H9 (cell line): ENCODE measurements around the gene CD80. TPM values are rescaled to one million over a fixed set of nuclear protein-coding genes. Genes with fewer than 3 reads are reported as not detected.

Source experiments
- DNase-seq: peaks from one replicate; pipeline ENCODE4 v3.0.0-alpha.2; 2017
- H2AFZ ChIP-seq: one replicate; pipeline ENCODE4 v1.6.1; 2013; ENCODE audit warnings: mild to moderate bottlenecking, low read length, control low read depth, moderate library complexity
- H2AK5ac ChIP-seq: 2 replicates; pipeline ENCODE4 v1.6.1; 2013; ENCODE audit warnings: low read length, control low read depth, mixed read lengths; ENCODE audit not compliant: insufficient read length
- H2BK120ac ChIP-seq: one replicate; pipeline ENCODE4 v1.6.1; 2013; ENCODE audit warnings: low read depth, mild to moderate bottlenecking, low read length, control low read depth, inconsistent platforms; ENCODE audit not compliant: poor library complexity, severe bottlenecking
- H2BK12ac ChIP-seq: 2 replicates; pipeline ENCODE4 v1.6.1; 2013; ENCODE audit warnings: low read length, control low read depth, mixed read lengths, low read depth; ENCODE audit not compliant: insufficient read length
- H2BK15ac ChIP-seq: 2 replicates; pipeline ENCODE4 v1.6.1; 2013; ENCODE audit warnings: low read depth, low read length, control low read depth
- H2BK20ac ChIP-seq: one replicate; pipeline ENCODE4 v1.6.1; 2013; ENCODE audit warnings: low read depth, mild to moderate bottlenecking, low read length, control low read depth, inconsistent platforms; ENCODE audit not compliant: poor library complexity, severe bottlenecking
- H2BK5ac ChIP-seq: 2 replicates; pipeline ENCODE4 v1.6.1; 2013; ENCODE audit warnings: low read length, control low read depth, mixed read lengths; ENCODE audit not compliant: insufficient read length
- H3K14ac ChIP-seq: 2 replicates; pipeline ENCODE4 v1.6.1; 2013; ENCODE audit warnings: low read length, control low read depth; ENCODE audit not compliant: insufficient read depth
- H3K18ac ChIP-seq: 2 replicates; pipeline ENCODE4 v1.6.1; 2013; ENCODE audit warnings: low read depth, mild to moderate bottlenecking, mixed read lengths, low read length, control low read depth; ENCODE audit not compliant: insufficient read length
- H3K23ac ChIP-seq: 2 replicates; pipeline ENCODE4 v1.6.1; 2013; ENCODE audit warnings: low read length, control low read depth, mixed read lengths, low read depth; ENCODE audit not compliant: insufficient read length
- H3K23me2 ChIP-seq: 2 replicates; pipeline ENCODE4 v1.6.1; 2013; ENCODE audit warnings: low read depth, mild to moderate bottlenecking, mixed read lengths, low read length, control low read depth; ENCODE audit not compliant: insufficient read length, poor library complexity, severe bottlenecking
- H3K27ac ChIP-seq: 2 replicates; pipeline ENCODE4 v1.5.1; 2013; ENCODE audit warnings: low read length, control low read depth, mixed read lengths, low read depth; ENCODE audit not compliant: insufficient read length
- H3K27me3 ChIP-seq: 2 replicates; pipeline ENCODE4 v1.6.1; 2013; ENCODE audit warnings: low read length, control low read depth, inconsistent platforms; ENCODE audit not compliant: insufficient read depth
- H3K4ac ChIP-seq: 2 replicates; pipeline ENCODE4 v1.6.1; 2013; ENCODE audit warnings: low read depth, mild to moderate bottlenecking, control low read depth, inconsistent platforms, low read length, moderate library complexity
- H3K4me1 ChIP-seq: 2 replicates; pipeline ENCODE4 v1.6.1; 2013; ENCODE audit warnings: low read length, control low read depth, inconsistent platforms; ENCODE audit not compliant: insufficient read depth
- H3K4me2 ChIP-seq: 2 replicates; pipeline ENCODE4 v1.6.1; 2013; ENCODE audit warnings: low read length, control low read depth, mixed read lengths; ENCODE audit not compliant: insufficient read length, insufficient read depth
- H3K56ac ChIP-seq: 2 replicates; pipeline ENCODE4 v1.6.1; 2013; ENCODE audit warnings: low read depth, mild to moderate bottlenecking, mixed read lengths, low read length, control low read depth; ENCODE audit not compliant: insufficient read length
- H3K79me1 ChIP-seq: 2 replicates; pipeline ENCODE4 v1.6.1; 2013; ENCODE audit warnings: low read depth, mild to moderate bottlenecking, moderate library complexity, low read length, control low read depth, inconsistent platforms; ENCODE audit not compliant: insufficient read depth, poor library complexity, severe bottlenecking
- H3K79me2 ChIP-seq: 2 replicates; pipeline ENCODE4 v1.6.1; 2013; ENCODE audit warnings: low read length, control low read depth, inconsistent platforms; ENCODE audit not compliant: insufficient read depth
- H3K9ac ChIP-seq: 2 replicates; pipeline ENCODE4 v1.6.1; 2013; ENCODE audit warnings: low read length, control low read depth, mixed read lengths; ENCODE audit not compliant: insufficient read length; ENCODE audit errors: extremely low read depth
- H3K9me3 ChIP-seq: one replicate; pipeline ENCODE4 v1.6.1; 2013; ENCODE audit warnings: low read depth, low read length, inconsistent platforms; ENCODE audit not compliant: control insufficient read depth
- H3T11ph ChIP-seq: one replicate; pipeline ENCODE4 v1.6.1; 2013; ENCODE audit warnings: mild to moderate bottlenecking, low read length, control low read depth, inconsistent platforms
- H4K20me1 ChIP-seq: one replicate; pipeline ENCODE4 v1.6.1; 2013; ENCODE audit not compliant: control insufficient read depth, insufficient read length, insufficient read depth
- H4K5ac ChIP-seq: 2 replicates; pipeline ENCODE4 v1.6.1; 2013; ENCODE audit warnings: low read depth, mild to moderate bottlenecking, mixed read lengths, low read length, control low read depth; ENCODE audit not compliant: insufficient read length
- H4K8ac ChIP-seq: replicated peaks from 2 replicates; pipeline ENCODE4 v1.6.1; 2013; ENCODE audit warnings: low read length, control low read depth, mixed read lengths, low read depth; ENCODE audit not compliant: insufficient read length
- H4K91ac ChIP-seq: 2 replicates; pipeline ENCODE4 v1.6.1; 2013; ENCODE audit warnings: low read depth, mild to moderate bottlenecking, moderate library complexity, mixed read lengths, low read length, control low read depth; ENCODE audit not compliant: insufficient read length
- H3K27ac Mint-ChIP-seq, 3 experiments: 2 replicates in 2 of 3; 3 replicates in 1 of 3; pipeline ENCODE4 v1.8.0; 2020 to 2021; ENCODE audit warnings: mixed read lengths in 3 of 3, mild to moderate bottlenecking in 1 of 3, moderate library complexity in 1 of 3
- H3K27me3 Mint-ChIP-seq: 2 replicates; pipeline ENCODE4 v1.8.0; 2021; ENCODE audit warnings: low read depth, mild to moderate bottlenecking, moderate library complexity, mixed read lengths
- H3K36me3 Mint-ChIP-seq, 3 experiments: 2 replicates in 2 of 3; 3 replicates in 1 of 3; pipeline ENCODE4 v1.8.0; 2020 to 2021; ENCODE audit warnings: low read depth in 3 of 3, mixed read lengths in 3 of 3; ENCODE audit not compliant: insufficient read depth in 1 of 3
- H3K4me1 Mint-ChIP-seq, 2 experiments: 2 replicates each; pipeline ENCODE4 v1.8.0; 2020; ENCODE audit warnings: mixed read lengths in 2 of 2
- H3K4me3 Mint-ChIP-seq, 2 experiments: 2 replicates in 1 of 2; 3 replicates in 1 of 2; pipeline ENCODE4 v1.8.0; 2020 to 2021; ENCODE audit warnings: mild to moderate bottlenecking in 2 of 2, mixed read lengths in 2 of 2, moderate library complexity in 1 of 2
- H3K9me3 Mint-ChIP-seq, 2 experiments: 2 replicates in 1 of 2; 3 replicates in 1 of 2; pipeline ENCODE4 v1.8.0; 2020; ENCODE audit warnings: mild to moderate bottlenecking in 2 of 2, mixed read lengths in 2 of 2, moderate library complexity in 1 of 2
- CTCF ChIP-seq: fragments of 200-600 bp; sonication (generic); conservative IDR thresholded peaks from 3 replicates; pipeline ENCODE4 v1.8.0; 2021; ENCODE audit warnings: antibody characterized with exemption, mild to moderate bottlenecking
- WGBS: extraction: QIAGEN DNeasy Blood & Tissue Kit; methylation state at CpG from one replicate; pipeline ENCODE4 v1.1.7; 2013; ENCODE audit warnings: missing lambda C conversion rate, low lambda C conversion rate, mixed read lengths; ENCODE audit not compliant: insufficient read length; ENCODE audit errors: extremely low coverage; 5-methylcytosine and 5-hydroxymethylcytosine counted together
- total RNA-seq: library from RNA; stranded (reverse); gene quantifications from 2 replicates; pipeline ENCODE4 v1.2.1, GENCODE V29; 2021

CD80 gene
- total RNA-seq, 1 experiment from 2014 or later = not detected

GRCh38 chr3:119557192-119557876 lies 2.1 kb downstream of the CD80 start:
- H3K9me3 Mint-ChIP-seq = no peaks in the 10 kb centered on the region
- no peak overlapping the region for H4K8ac ChIP-seq
- H3K4me3 Mint-ChIP-seq = no peak overlapping the region
- no peak overlapping the region for H3K27ac Mint-ChIP-seq
- H3K23ac ChIP-seq = no peak overlapping the region
- H4K91ac ChIP-seq = no peak overlapping the region
- H2BK20ac ChIP-seq = no peak overlapping the region
- no peak overlapping the region for H3K9ac ChIP-seq
- no peak overlapping the region for H3K4ac ChIP-seq
- TF ChIP-seq CTCF = no peak
- H3K4me1 ChIP-seq = no peaks in the 10 kb centered on the region
- H2AK5ac ChIP-seq = no peak overlapping the region
- H4K5ac ChIP-seq = no peak overlapping the region
- no peaks in the 10 kb centered on the region for H3K27me3 ChIP-seq
- no peak overlapping the region for H3K4me2 ChIP-seq
- no peak overlapping the region for H3T11ph ChIP-seq
- H3K9me3 ChIP-seq = no peaks in the 10 kb centered on the region
- H2BK5ac ChIP-seq = no peak overlapping the region
- no peak overlapping the region for H2AFZ ChIP-seq
- H3K79me2 ChIP-seq = no peaks in the 10 kb centered on the region
- H2BK120ac ChIP-seq = no peak overlapping the region
- DNase-seq = no peak
- no peaks in the 10 kb centered on the region for H3K36me3 Mint-ChIP-seq
- no peak overlapping the region for H3K56ac ChIP-seq
- H2BK15ac ChIP-seq = no peak overlapping the region
- H4K20me1 ChIP-seq = no peaks in the 10 kb centered on the region
- no CpG with 5 or more reads among the region's 7 CpGs for WGBS
- peaks cover 4 to 5% of the 10 kb centered on the region in 2 experiments; a peak in 3 of 4 replicates for H3K4me1 Mint-ChIP-seq
- H3K14ac ChIP-seq = no peak overlapping the region
- no peaks in the 10 kb centered on the region for H3K79me1 ChIP-seq
- no peak overlapping the region for H3K27ac ChIP-seq
- no peak overlapping the region for H3K18ac ChIP-seq
- H3K23me2 ChIP-seq = no peaks in the 10 kb centered on the region
- no peak overlapping the region for H2BK12ac ChIP-seq
- peaks cover 4% of the 10 kb centered on the region for H3K27me3 Mint-ChIP-seq
